ENCODE data around the gene LSM4. TPM values are rescaled to one million over a fixed set of nuclear protein-coding genes. Genes with fewer than 3 reads are reported as not detected.

LSM4 gene
- total and polyA plus RNA-seq, 2 of the 13 experiments (the other 11 are each of a cell fraction or from before 2014, with no cell fraction given): 65.8 to 166 TPM

- TF ChIP-seq HBP1 (CRISPR knock-in tag; IDR thresholded peaks at IDR 0.05; ENCODE audit: low read depth): 0 out of 2 replicates have a peak, but pooled peaks have one; percentile 31
- no peak for TF ChIP-seq GFI1 (CRISPR knock-in tag; IDR thresholded peaks at IDR 0.05; ENCODE audit: borderline replicate concordance)
- TF ChIP-seq ZNF780A (CRISPR knock-in tag; IDR thresholded peaks at IDR 0.05): no peak
- TF ChIP-seq ZSCAN20 (CRISPR knock-in tag; IDR thresholded peaks at IDR 0.05; ENCODE audit: borderline replicate concordance): no peak
- no peak for TF ChIP-seq ASH2L (IDR thresholded peaks at IDR 0.05; ENCODE audit: insufficient read length, low read depth, low read length)
- TF ChIP-seq ERF (CRISPR knock-in tag; IDR thresholded peaks at IDR 0.05): no peak
- no peak for TF ChIP-seq MAZ (IDR thresholded peaks at IDR 0.05; ENCODE audit: borderline replicate concordance, low read depth, low read length)
- no peak; the same call in none of the 2 replicates for TF ChIP-seq MAZ (CRISPR knock-in tag; IDR thresholded peaks at IDR 0.05; ENCODE audit: low read depth)
- TF ChIP-seq NCOA5 (CRISPR knock-in tag; IDR thresholded peaks at IDR 0.05): no peak
- no peak for TF ChIP-seq NFE2L2 (IDR thresholded peaks at IDR 0.05; ENCODE audit: low read length)
- no peak for TF ChIP-seq MAFK (conservative IDR thresholded peaks at IDR 0.05 in 1 of 2, IDR thresholded peaks at IDR 0.05 in 1 of 2; ENCODE audit: low read length in 2 of 2)
- no peak for TF ChIP-seq ZNF329 (CRISPR knock-in tag; IDR thresholded peaks at IDR 0.05; ENCODE audit: low read depth)
- TF ChIP-seq ZNF143 (CRISPR knock-in tag; IDR thresholded peaks at IDR 0.05): no peak
- no peak for TF ChIP-seq NFIC (IDR thresholded peaks at IDR 0.05; ENCODE audit: low read length)
- no peak for TF ChIP-seq CCAR2 (optimal IDR thresholded peaks at IDR 0.05; ENCODE audit: low read depth, low read length)
- TF ChIP-seq ZNF792 (CRISPR knock-in tag; IDR thresholded peaks at IDR 0.05): no peak
- TF ChIP-seq ZNF616 (CRISPR knock-in tag; IDR thresholded peaks at IDR 0.05; ENCODE audit: low read depth): no peak
- no peak for TF ChIP-seq HOXA3 (CRISPR knock-in tag; IDR thresholded peaks at IDR 0.05)
- TF ChIP-seq ZNF670 (CRISPR knock-in tag; IDR thresholded peaks at IDR 0.05; ENCODE audit: borderline replicate concordance): no peak
- TF ChIP-seq HNRNPH1 (optimal IDR thresholded peaks at IDR 0.05; ENCODE audit: low read depth, low read length): no peak
- no peak for TF ChIP-seq ZNF646 (CRISPR knock-in tag; IDR thresholded peaks at IDR 0.05)
- no peak for TF ChIP-seq MIER2 (CRISPR knock-in tag; IDR thresholded peaks at IDR 0.05)
- no peak for TF ChIP-seq PHF5A (CRISPR knock-in tag; IDR thresholded peaks at IDR 0.05; ENCODE audit: low read depth, unreplicated experiment)
- no peak for TF ChIP-seq SIX1 (CRISPR knock-in tag; IDR thresholded peaks at IDR 0.05; ENCODE audit: borderline replicate concordance)
- no peak for TF ChIP-seq PAWR (CRISPR knock-in tag; IDR thresholded peaks at IDR 0.05; ENCODE audit: borderline replicate concordance)
Observed at GRCh38 chr19:18278521-18279265, 44.2 kb downstream of the LSM4 start (continued).
